CD4-positive, alpha-beta T cell (primary cell): Measurements from ENCODE around the gene CFAP54. TPM values are rescaled to one million over a fixed set of nuclear protein-coding genes. Genes with fewer than 3 reads are reported as not detected.
"Not testable (repeated sequence)": the region's sequence is repeated elsewhere in the genome, so short reads cannot be mapped to it uniquely, and the experiment has no call there.

Experiments used
- ATAC-seq: fragments of 200-7000 bp; cut with Tn5 transposase; one replicate; pipeline ENCODE4 v1.10.0; 2022; ENCODE audit warnings: mild to moderate bottlenecking; ENCODE audit not compliant: poor library complexity
- CTCF ChIA-PET: fragments of 350-600 bp; sonication (Branson Sonifier 250); formaldehyde crosslinking; loops from one replicate; lab custom pipeline; 2021; ENCODE audit warnings: antibody characterized with exemption, inconsistent platforms; lab: Charles Lee
- POLR2A ChIA-PET: fragments of 350-600 bp; sonication (Branson Sonifier 250); formaldehyde crosslinking; loops from one replicate; lab custom pipeline; 2021; ENCODE audit warnings: antibody characterized with exemption, inconsistent platforms; lab: Charles Lee
- DNase-seq, 14 experiments: peaks; one replicate each; pipeline ENCODE4 v3.0.0-alpha.2; 2013 to 2020; ENCODE audit warnings: mixed read lengths in 2 of 14
- H3K27ac ChIP-seq, 2 donors: one replicate each; pipeline versions ENCODE4 v1.5.1 to v1.7.0; 2013; ENCODE audit warnings: low read length in 2 of 2, low read depth in 1 of 2, mild to moderate bottlenecking in 1 of 2
- H3K27me3 ChIP-seq, 2 experiments: 1 replicate in 1 of 2; 2 replicates in 1 of 2; pipeline versions ENCODE4 v1.6.1 to v1.7.0; 2013; ENCODE audit warnings: low read length in 2 of 2, control low read depth in 1 of 2, mild to moderate bottlenecking in 1 of 2, moderate library complexity in 1 of 2; ENCODE audit not compliant: insufficient read depth in 2 of 2, control insufficient read depth in 1 of 2
- H3K36me3 ChIP-seq: one replicate; pipeline ENCODE4 v1.6.1; 2013; ENCODE audit warnings: low read length, control low read depth; ENCODE audit not compliant: insufficient read depth
- H3K4me1 ChIP-seq: one replicate; pipeline ENCODE4 v1.6.1; 2013; ENCODE audit warnings: low read length, control low read depth; ENCODE audit not compliant: insufficient read depth
- H3K4me3 ChIP-seq: one replicate; pipeline ENCODE4 v1.5.1; 2013; ENCODE audit warnings: mild to moderate bottlenecking, low read length, moderate library complexity
- H3K9me3 ChIP-seq, 2 experiments: 1 replicate in 1 of 2; 2 replicates in 1 of 2; pipeline versions ENCODE4 v1.6.1 to v1.7.0; 2013; ENCODE audit warnings: low read length in 2 of 2, mild to moderate bottlenecking in 2 of 2, control low read depth in 1 of 2, moderate library complexity in 1 of 2; ENCODE audit not compliant: control insufficient read depth in 1 of 2, insufficient read depth in 1 of 2
- H3K27ac Mint-ChIP-seq: one replicate; pipeline ENCODE4 v1.8.0; 2020; ENCODE audit warnings: mixed read lengths
- H3K27me3 Mint-ChIP-seq: one replicate; pipeline ENCODE4 v1.8.0; 2021; ENCODE audit warnings: mixed read lengths
- H3K36me3 Mint-ChIP-seq: one replicate; pipeline ENCODE4 v1.8.0; 2021; ENCODE audit warnings: low read depth, mixed read lengths
- H3K4me1 Mint-ChIP-seq: one replicate; pipeline ENCODE4 v1.8.0; 2021; ENCODE audit warnings: low read depth, mixed read lengths
- H3K4me3 Mint-ChIP-seq: one replicate; pipeline ENCODE4 v1.8.0; 2020; ENCODE audit warnings: mild to moderate bottlenecking, mixed read lengths
- H3K9me3 Mint-ChIP-seq: one replicate; pipeline ENCODE4 v1.8.0; 2020; ENCODE audit warnings: mixed read lengths
- intact Hi-C, 2 experiments: fragments of 100-400 bp; cut with DNase I in 1 of 2; cut with micrococcal nuclease in 1 of 2; formaldehyde crosslinking; loops; one replicate each; pipeline versions ENCODE4 v1.15.1 to v1.9.0; 2023 to 2025; cut with DNase I, micrococcal nuclease
- total RNA-seq, 174 experiments: library from RNA in 2 of 174; stranded (reverse) in 2 of 174; gene quantifications; one replicate each; pipeline ENCODE4 v1.2.3 and lab custom pipeline; 2021 to 2026
- TF ChIP-seq, protein P1 (sequence below): fragments of 200-600 bp; IDR thresholded peaks from one replicate; pipeline ENCODE4 v1.8.0; 2022; ENCODE audit warnings: antibody characterized with exemption, mild to moderate bottlenecking

CFAP54 gene
- total RNA-seq, 2 experiments from 2014 or later: 0.20 to 0.22 TPM

DNA sequence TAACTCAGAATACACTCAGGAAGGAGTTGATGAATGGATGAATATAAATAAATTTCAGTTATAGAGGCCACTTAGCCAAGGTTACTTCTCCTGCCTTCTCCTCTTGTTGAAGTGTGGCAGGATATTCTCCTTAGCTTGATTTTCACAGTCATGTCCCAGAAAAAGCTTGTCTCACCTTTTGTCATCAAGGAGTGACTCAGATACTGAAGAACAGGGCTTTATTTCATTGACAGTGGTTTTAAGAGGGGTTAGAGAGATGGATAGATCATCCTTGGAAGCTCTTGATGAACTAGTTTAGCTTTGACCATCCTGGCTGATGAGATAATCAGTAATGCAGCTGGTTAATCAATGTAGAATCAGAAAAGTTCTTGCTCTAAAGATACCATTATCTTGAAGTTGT lies 35.0 kb upstream of the CFAP54 start:
- Mint-ChIP-seq H3K4me3 (no peak overlapping the region), H3K9me3 (no peaks in the 10 kb centered on the region), H3K4me1 (peaks cover 4% of the 10 kb centered on the region), H3K27me3 (no peaks in the 10 kb centered on the region), H3K36me3 (no peaks in the 10 kb centered on the region), H3K27ac (no peak overlapping the region)
- H3K4me1 ChIP-seq: no peaks in the 10 kb centered on the region
- H3K27ac ChIP-seq: no peak overlapping the region
- TF ChIP-seq, protein P1, sequence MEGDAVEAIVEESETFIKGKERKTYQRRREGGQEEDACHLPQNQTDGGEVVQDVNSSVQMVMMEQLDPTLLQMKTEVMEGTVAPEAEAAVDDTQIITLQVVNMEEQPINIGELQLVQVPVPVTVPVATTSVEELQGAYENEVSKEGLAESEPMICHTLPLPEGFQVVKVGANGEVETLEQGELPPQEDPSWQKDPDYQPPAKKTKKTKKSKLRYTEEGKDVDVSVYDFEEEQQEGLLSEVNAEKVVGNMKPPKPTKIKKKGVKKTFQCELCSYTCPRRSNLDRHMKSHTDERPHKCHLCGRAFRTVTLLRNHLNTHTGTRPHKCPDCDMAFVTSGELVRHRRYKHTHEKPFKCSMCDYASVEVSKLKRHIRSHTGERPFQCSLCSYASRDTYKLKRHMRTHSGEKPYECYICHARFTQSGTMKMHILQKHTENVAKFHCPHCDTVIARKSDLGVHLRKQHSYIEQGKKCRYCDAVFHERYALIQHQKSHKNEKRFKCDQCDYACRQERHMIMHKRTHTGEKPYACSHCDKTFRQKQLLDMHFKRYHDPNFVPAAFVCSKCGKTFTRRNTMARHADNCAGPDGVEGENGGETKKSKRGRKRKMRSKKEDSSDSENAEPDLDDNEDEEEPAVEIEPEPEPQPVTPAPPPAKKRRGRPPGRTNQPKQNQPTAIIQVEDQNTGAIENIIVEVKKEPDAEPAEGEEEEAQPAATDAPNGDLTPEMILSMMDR: no peak
- ATAC-seq (no peak), DNase-seq (no peak)
- H3K36me3 ChIP-seq: no peaks in the 10 kb centered on the region
- ChIA-PET POLR2A (no interaction called here), CTCF (interaction anchor here (0.7 to 2.0 kb wide), 4 partner anchors 10 to 55 kb away, joined by 3 to 4 read pairs (median 4); no protein-coding TSS in a partner anchor)
- no peaks in the 10 kb centered on the region for H3K27me3 ChIP-seq
- no peaks in the 10 kb centered on the region for H3K9me3 ChIP-seq
- intact Hi-C loops: no loop called here
- H3K4me3 ChIP-seq: no peak overlapping the region

DNA sequence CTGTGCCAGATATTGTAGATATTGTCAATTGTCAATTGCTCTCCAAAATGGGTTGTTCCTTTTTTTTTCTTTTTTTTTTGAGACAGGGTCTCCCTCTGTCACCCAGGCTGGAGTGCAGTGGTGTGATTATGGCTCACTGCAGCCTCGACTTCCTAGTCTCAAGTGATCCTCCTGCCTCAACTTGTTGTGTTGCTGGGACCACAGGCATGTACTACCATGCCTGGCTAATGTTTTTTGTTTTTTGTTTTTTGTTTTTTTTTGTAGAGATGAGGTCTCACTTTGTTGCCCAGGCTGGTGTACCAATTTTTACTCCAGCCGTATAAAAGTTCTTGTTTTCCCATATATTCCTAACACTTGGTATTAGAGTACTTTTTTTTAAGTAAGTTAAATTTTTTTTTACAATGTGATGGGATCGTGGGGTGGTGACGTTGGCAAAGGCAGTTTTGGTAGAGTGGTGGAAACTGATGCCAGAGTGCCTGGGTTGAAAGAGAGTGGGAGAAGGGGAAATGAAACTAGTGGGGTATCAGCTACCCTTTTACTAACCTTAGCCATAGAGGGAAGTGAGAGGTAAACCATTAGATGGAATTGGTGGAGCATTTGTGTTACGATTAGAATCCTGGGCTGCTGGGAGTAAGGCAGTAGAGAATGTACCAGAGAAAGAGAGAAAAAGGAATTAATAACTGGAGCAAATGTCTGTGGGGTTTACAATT lies 33.0 kb upstream of the CFAP54 start:
- peak in 1 of 14 experiments; percentile 21 for DNase-seq
- H3K4me1 Mint-ChIP-seq: peaks cover 4% of the 10 kb centered on the region
- no peaks in the 10 kb centered on the region for H3K36me3 Mint-ChIP-seq
- Histone ChIP-seq H3K27ac (no peak overlapping the region), H3K4me1 (no peaks in the 10 kb centered on the region), H3K36me3 (no peaks in the 10 kb centered on the region), H3K27me3 (no peaks in the 10 kb centered on the region), H3K4me3 (no peak overlapping the region), H3K9me3 (no peaks in the 10 kb centered on the region)
- H3K4me3 Mint-ChIP-seq: no peak overlapping the region
- POLR2A ChIA-PET: no interaction called here
- no peak for ATAC-seq
- TF ChIP-seq, protein P1: no peak
- CTCF ChIA-PET: no interaction called here
- intact Hi-C loops: loop anchor here in 1 of 2 experiments (2.0 kb wide), 1 partner anchor 18 kb away; no protein-coding TSS in a partner anchor
- no peak overlapping the region for H3K27ac Mint-ChIP-seq
- H3K27me3 Mint-ChIP-seq: no peaks in the 10 kb centered on the region
- no peaks in the 10 kb centered on the region for H3K9me3 Mint-ChIP-seq

DNA sequence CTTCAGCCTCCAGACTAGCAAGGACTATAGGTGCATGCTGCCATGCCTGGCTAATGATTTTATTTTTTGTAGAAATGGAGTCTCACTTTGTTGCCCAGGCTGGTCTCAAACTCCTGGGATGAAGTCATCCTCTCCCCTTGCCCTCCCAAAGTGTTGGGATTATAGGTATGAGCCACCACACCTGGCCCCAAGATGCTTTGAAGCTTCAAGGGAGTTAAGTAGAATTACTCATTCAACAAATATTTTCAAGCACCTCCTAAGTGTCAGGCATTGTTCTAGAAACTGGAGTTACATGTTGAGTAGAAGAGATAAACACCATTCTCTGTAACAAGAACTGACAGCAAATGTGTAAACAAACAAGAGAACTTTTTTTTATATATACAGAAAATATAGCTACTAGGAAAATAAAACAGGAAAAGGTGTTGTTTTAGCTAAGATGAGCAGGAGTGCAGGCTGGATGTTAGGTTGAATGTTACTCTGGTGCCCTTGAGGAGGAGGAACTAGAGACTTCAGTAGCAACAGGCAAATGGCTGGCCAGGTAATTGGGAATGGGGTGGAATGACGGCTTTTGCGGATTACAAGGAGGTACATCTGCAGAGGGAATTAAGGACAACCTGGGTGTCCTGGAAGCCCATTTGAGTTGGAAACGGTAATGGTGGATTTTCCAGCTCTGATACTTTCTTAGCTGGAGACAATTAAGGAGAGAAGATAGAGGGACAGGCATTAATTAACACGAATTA lies 32.0 kb upstream of the CFAP54 start:
- no peaks in the 10 kb centered on the region for H3K27me3 ChIP-seq
- ATAC-seq (no peak), DNase-seq (no peak)
- POLR2A ChIA-PET: interaction anchor here (1.1 kb wide), 1 partner anchor 11 kb away, joined by 3 read pairs; no protein-coding TSS in a partner anchor
- no peaks in the 10 kb centered on the region for H3K36me3 ChIP-seq
- TF ChIP-seq, protein P1: no peak
- intact Hi-C loops: loop anchor here in 1 of 2 experiments (2.0 kb wide), 1 partner anchor 19 kb away; no protein-coding TSS in a partner anchor
- H3K4me1 ChIP-seq: no peaks in the 10 kb centered on the region
- CTCF ChIA-PET: interaction anchor here (1.0 kb wide), 1 partner anchor 32 kb away, joined by 4 read pairs; the partner anchor contains the start of gene CFAP54
- H3K27me3 Mint-ChIP-seq: no peaks in the 10 kb centered on the region
- H3K27ac ChIP-seq: no peak overlapping the region
- H3K4me1 Mint-ChIP-seq: peaks cover 3% of the 10 kb centered on the region
- H3K36me3 Mint-ChIP-seq: no peaks in the 10 kb centered on the region
- H3K9me3 Mint-ChIP-seq: no peaks in the 10 kb centered on the region
- H3K27ac Mint-ChIP-seq: no peak overlapping the region
- H3K4me3 ChIP-seq: no peak overlapping the region
- no peak overlapping the region for H3K4me3 Mint-ChIP-seq
- no peaks in the 10 kb centered on the region for H3K9me3 ChIP-seq

DNA sequence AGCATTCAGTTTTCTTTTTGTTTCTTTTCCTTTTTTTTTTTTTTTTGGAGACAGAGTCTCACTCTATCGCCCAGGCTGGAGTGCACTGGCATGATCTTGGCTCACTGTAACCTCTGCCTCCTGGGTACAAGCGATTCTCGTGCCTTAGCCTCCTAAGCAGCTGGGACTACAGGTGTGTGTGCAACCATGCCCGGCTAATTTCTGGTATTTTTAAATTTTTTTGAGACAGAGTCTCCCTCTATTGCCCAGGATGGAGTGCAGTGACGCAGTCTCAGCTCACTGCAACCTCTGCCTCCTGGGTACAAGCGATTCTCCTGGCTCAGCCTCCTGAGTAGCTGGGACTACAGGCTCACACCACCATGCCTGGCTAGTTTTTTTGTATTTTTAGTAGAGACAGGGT lies 30.1 kb upstream of the CFAP54 start:
- H3K9me3 ChIP-seq, H3K27me3 Mint-ChIP-seq, H3K27ac Mint-ChIP-seq, ATAC-seq, H3K9me3 Mint-ChIP-seq, intact Hi-C loops, H3K4me3 Mint-ChIP-seq, H3K4me3 ChIP-seq, H3K27ac ChIP-seq, H3K4me1 ChIP-seq, H3K27me3 ChIP-seq, H3K4me1 Mint-ChIP-seq, H3K36me3 Mint-ChIP-seq, H3K36me3 ChIP-seq, DNase-seq: not testable (repeated sequence)
- ChIA-PET POLR2A (interaction anchor here (0.7 kb wide), 1 partner anchor 59 kb away, joined by 3 read pairs; the partner anchor contains the start of gene CDK17), CTCF (interaction anchor here (0.8 kb wide), 1 partner anchor 58 kb away, joined by 3 read pairs; no protein-coding TSS in a partner anchor)
